HepG2 (cell line): ENCODE results near the gene ARMC5. TPM values are rescaled to one million over a fixed set of nuclear protein-coding genes. Genes with fewer than 3 reads are reported as not detected.

ENCODE experiments used
- AKAP8 ChIP-seq: sonication (generic); formaldehyde crosslinking; IDR thresholded peaks from 2 replicates; pipeline ENCODE4 v1.5.1; 2020; ENCODE audit warnings: mild to moderate bottlenecking, missing genetic modification reagents
- EHMT2 ChIP-seq: fragments of 200-600 bp; sonication (generic); IDR thresholded peaks from 2 replicates; pipeline ENCODE4 v1.7.0; 2017; ENCODE audit warnings: antibody characterized with exemption, low read depth, low read length, borderline replicate concordance
- FOXK1 ChIP-seq: sonication (generic); formaldehyde crosslinking; IDR thresholded peaks from 2 replicates; pipeline ENCODE4 v1.4.0; 2020; ENCODE audit warnings: low read depth, missing genetic modification reagents, borderline replicate concordance
- HNRNPLL ChIP-seq: fragments of 200-400 bp; formaldehyde crosslinking; IDR thresholded peaks from 2 replicates; pipeline ENCODE4 v1.6.1; 2017; ENCODE audit warnings: mild to moderate bottlenecking, low read depth, low read length; ENCODE audit not compliant: poor library complexity, severe bottlenecking
- MIXL1 ChIP-seq: IDR thresholded peaks from 2 replicates; pipeline ENCODE4 v1.6.1; 2016
- SAFB2 ChIP-seq: sonication (generic); formaldehyde crosslinking; IDR thresholded peaks from 2 replicates; pipeline ENCODE4 v1.5.1; 2020; ENCODE audit warnings: missing genetic modification reagents, low read depth, mild to moderate bottlenecking, borderline replicate concordance
- SOX13 ChIP-seq, 3 experiments: fragments of 450-650 bp in 1 of 3; sonication (generic) in 1 of 3; formaldehyde crosslinking in 1 of 3; IDR thresholded peaks in 2 of 3; conservative IDR thresholded peaks in 1 of 3; 2 replicates each; pipeline versions ENCODE4 v1.5.0 to v1.6.1; 2016 to 2020; ENCODE audit warnings: antibody characterized with exemption in 1 of 3, mild to moderate bottlenecking in 1 of 3, missing compliant biosample characterization in 1 of 3, missing genetic modification reagents in 1 of 3, moderate library complexity in 1 of 3
- TOE1 ChIP-seq: sonication (generic); formaldehyde crosslinking; IDR thresholded peaks from 2 replicates; pipeline ENCODE4 v1.4.0; 2020; ENCODE audit warnings: mild to moderate bottlenecking, missing genetic modification reagents
- YY1 ChIP-seq: IDR thresholded peaks from 2 replicates; pipeline ENCODE4 v1.6.1; 2011; ENCODE audit warnings: low read length, low read depth, moderate library complexity, mild to moderate bottlenecking; ENCODE audit not compliant: insufficient read depth, insufficient replicate concordance
- ZFAT ChIP-seq: sonication (generic); formaldehyde crosslinking; conservative IDR thresholded peaks from 2 replicates; pipeline ENCODE4 v1.8.1; 2023; ENCODE audit warnings: missing genetic modification reagents, inconsistent platforms
- ZKSCAN5 ChIP-seq: sonication (generic); formaldehyde crosslinking; IDR thresholded peaks from 2 replicates; pipeline ENCODE4 v1.5.1; 2020; ENCODE audit warnings: mild to moderate bottlenecking, missing genetic modification reagents
- ZNF30 ChIP-seq: sonication (generic); formaldehyde crosslinking; IDR thresholded peaks from 2 replicates; pipeline ENCODE4 v1.5.0; 2020; ENCODE audit warnings: mild to moderate bottlenecking, missing genetic modification reagents
- ZNF510 ChIP-seq: sonication (generic); formaldehyde crosslinking; IDR thresholded peaks from 2 replicates; pipeline ENCODE4 v1.4.0; 2020; ENCODE audit warnings: low read depth, mild to moderate bottlenecking, missing genetic modification reagents
- ZNF552 ChIP-seq: sonication (generic); formaldehyde crosslinking; IDR thresholded peaks from 2 replicates; pipeline ENCODE4 v1.9.0; 2022; ENCODE audit warnings: missing genetic modification reagents, mild to moderate bottlenecking, borderline replicate concordance
- ZNF570 ChIP-seq: sonication (generic); formaldehyde crosslinking; IDR thresholded peaks from 2 replicates; pipeline ENCODE4 v1.4.0; 2020; ENCODE audit warnings: mild to moderate bottlenecking, missing genetic modification reagents, borderline replicate concordance
- ZNF652 ChIP-seq: IDR thresholded peaks from 2 replicates; pipeline ENCODE4 v1.6.1; 2016; ENCODE audit warnings: low read depth, borderline replicate concordance
- ZNF746 ChIP-seq: sonication (generic); formaldehyde crosslinking; IDR thresholded peaks from 2 replicates; pipeline ENCODE4 v1.8.0; 2022; ENCODE audit warnings: mild to moderate bottlenecking, missing genetic modification reagents
- polyA plus RNA-seq, 8 experiments: library from polyadenylated mRNA; depleted of rRNA in 3 of 8; stranded (reverse) in 7 of 8; unstranded in 1 of 8; fragments of >200 nt; fragmentation: Illumina TruSeq in 4 of 8; extraction: Trizol in 4 of 8; gene quantifications; 2 replicates each; pipeline versions ENCODE4 v1.2.1 to v1.2.3, GENCODE V29; 2011 to 2016; ENCODE audit warnings: low read depth in 4 of 8, missing spikeins in 1 of 8, mixed read lengths in 1 of 8; ENCODE audit not compliant: insufficient read depth in 1 of 8
- total RNA-seq, 5 experiments: library from RNA; depleted of rRNA; stranded (reverse); fragments of >200 nt; fragmentation: Illumina TruSeq; extraction: Trizol; gene quantifications; 2 replicates each; pipeline ENCODE4 v1.2.3, GENCODE V29; 2016; ENCODE audit warnings: low read depth in 1 of 5
- TF ChIP-seq, protein P1 (sequence below): sonication (generic); formaldehyde crosslinking; IDR thresholded peaks from 2 replicates; pipeline ENCODE4 v1.5.0; 2020; ENCODE audit warnings: mild to moderate bottlenecking, missing genetic modification reagents
- TF ChIP-seq, protein P2 (sequence below): sonication (generic); formaldehyde crosslinking; IDR thresholded peaks from 2 replicates; pipeline ENCODE4 v1.8.0; 2022; ENCODE audit warnings: mild to moderate bottlenecking, missing genetic modification reagents
- TF ChIP-seq, protein P3 (sequence below): sonication (generic); formaldehyde crosslinking; IDR thresholded peaks from 2 replicates; pipeline ENCODE4 v1.8.0; 2022; ENCODE audit warnings: mild to moderate bottlenecking, missing genetic modification reagents; ENCODE audit not compliant: insufficient replicate concordance
- TF ChIP-seq, protein P4 (sequence below): IDR thresholded peaks from 2 replicates; pipeline ENCODE4 v1.6.1; 2016; ENCODE audit warnings: missing genetic modification reagents, missing compliant biosample characterization
- TF ChIP-seq, protein P5 (sequence below): sonication (generic); formaldehyde crosslinking; IDR thresholded peaks from 2 replicates; pipeline ENCODE4 v1.4.0; 2020; ENCODE audit warnings: mild to moderate bottlenecking, missing genetic modification reagents

ARMC5 gene
- total and polyA plus RNA-seq, 2 of the 13 experiments (the other 11 are each of a cell fraction or from before 2014, with no cell fraction given): 10.8 to 22.3 TPM

DNA sequence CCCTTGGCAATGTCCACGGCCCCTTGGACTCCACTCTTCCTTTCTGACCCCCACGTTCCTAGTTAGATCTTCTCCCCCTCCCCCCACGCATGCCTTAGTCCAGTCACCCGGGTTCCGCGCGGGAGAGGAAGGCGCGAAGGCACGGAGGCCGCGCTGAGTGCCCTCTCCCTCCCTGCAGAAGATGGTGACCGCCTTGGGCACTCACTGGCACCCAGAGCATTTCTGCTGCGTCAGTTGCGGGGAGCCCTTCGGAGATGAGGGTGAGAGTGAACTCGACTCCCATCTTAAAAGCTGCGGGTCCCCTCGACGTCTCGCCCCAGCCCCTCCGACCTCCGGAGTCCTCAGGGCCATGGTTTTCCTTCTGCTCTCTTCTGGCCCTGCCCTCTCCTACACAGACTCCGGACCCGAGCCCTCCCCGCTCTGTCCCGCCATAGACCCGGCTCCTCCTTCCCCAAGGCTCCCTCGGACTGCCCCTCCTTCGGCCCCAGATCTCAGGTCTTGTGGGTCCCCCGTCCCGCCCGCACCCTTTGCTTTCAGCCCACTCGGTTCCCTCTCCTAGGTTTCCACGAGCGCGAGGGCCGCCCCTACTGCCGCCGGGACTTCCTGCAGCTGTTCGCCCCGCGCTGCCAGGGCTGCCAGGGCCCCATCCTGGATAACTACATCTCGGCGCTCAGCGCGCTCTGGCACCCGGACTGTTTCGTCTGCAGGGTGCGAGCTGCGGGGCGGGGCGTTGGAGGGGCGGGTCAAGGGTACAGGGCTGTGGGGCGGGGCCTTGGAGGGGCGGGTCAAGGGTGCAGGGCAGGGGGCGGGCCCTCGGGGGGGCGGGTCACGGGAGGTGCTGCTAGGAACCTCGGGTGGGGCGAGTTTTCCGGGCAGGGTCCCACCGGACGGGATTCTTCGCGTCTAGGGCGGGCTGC lies 17.3 kb downstream of the ARMC5 start (continued):
- TF ChIP-seq, protein P1, sequence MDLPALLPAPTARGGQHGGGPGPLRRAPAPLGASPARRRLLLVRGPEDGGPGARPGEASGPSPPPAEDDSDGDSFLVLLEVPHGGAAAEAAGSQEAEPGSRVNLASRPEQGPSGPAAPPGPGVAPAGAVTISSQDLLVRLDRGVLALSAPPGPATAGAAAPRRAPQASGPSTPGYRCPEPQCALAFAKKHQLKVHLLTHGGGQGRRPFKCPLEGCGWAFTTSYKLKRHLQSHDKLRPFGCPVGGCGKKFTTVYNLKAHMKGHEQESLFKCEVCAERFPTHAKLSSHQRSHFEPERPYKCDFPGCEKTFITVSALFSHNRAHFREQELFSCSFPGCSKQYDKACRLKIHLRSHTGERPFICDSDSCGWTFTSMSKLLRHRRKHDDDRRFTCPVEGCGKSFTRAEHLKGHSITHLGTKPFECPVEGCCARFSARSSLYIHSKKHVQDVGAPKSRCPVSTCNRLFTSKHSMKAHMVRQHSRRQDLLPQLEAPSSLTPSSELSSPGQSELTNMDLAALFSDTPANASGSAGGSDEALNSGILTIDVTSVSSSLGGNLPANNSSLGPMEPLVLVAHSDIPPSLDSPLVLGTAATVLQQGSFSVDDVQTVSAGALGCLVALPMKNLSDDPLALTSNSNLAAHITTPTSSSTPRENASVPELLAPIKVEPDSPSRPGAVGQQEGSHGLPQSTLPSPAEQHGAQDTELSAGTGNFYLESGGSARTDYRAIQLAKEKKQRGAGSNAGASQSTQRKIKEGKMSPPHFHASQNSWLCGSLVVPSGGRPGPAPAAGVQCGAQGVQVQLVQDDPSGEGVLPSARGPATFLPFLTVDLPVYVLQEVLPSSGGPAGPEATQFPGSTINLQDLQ: no peak
- TF ChIP-seq ZNF570 (no peak), EHMT2 (no peak), HNRNPLL (peak; percentile 29), ZNF30 (CRISPR knock-in tag) (no peak), SOX13 (IDR thresholded peaks at IDR 0.05) (no peak), SOX13 (CRISPR knock-in tag; conservative IDR thresholded peaks at IDR 0.05 in 1 of 2, IDR thresholded peaks at IDR 0.05 in 1 of 2) (no peak), ZNF652 (CRISPR knock-in tag) (no peak), YY1 (peak; percentile 39), ZNF746 (CRISPR knock-in tag) (0 out of 2 replicates have a peak, but pooled peaks have one; percentile 9), AKAP8 (CRISPR knock-in tag) (no peak), SAFB2 (CRISPR knock-in tag) (no peak), FOXK1 (CRISPR knock-in tag) (no peak; the same call in 1 of the 2 replicates), MIXL1 (CRISPR knock-in tag) (no peak), ZNF510 (CRISPR knock-in tag) (no peak), ZFAT (CRISPR knock-in tag) (no peak), ZNF552 (CRISPR knock-in tag) (no peak), TOE1 (CRISPR knock-in tag) (no peak), ZKSCAN5 (CRISPR knock-in tag) (no peak)
- TF ChIP-seq, protein P2, sequence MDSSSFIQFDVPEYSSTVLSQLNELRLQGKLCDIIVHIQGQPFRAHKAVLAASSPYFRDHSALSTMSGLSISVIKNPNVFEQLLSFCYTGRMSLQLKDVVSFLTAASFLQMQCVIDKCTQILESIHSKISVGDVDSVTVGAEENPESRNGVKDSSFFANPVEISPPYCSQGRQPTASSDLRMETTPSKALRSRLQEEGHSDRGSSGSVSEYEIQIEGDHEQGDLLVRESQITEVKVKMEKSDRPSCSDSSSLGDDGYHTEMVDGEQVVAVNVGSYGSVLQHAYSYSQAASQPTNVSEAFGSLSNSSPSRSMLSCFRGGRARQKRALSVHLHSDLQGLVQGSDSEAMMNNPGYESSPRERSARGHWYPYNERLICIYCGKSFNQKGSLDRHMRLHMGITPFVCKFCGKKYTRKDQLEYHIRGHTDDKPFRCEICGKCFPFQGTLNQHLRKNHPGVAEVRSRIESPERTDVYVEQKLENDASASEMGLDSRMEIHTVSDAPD (CRISPR knock-in tag): no peak
- TF ChIP-seq, protein P3, sequence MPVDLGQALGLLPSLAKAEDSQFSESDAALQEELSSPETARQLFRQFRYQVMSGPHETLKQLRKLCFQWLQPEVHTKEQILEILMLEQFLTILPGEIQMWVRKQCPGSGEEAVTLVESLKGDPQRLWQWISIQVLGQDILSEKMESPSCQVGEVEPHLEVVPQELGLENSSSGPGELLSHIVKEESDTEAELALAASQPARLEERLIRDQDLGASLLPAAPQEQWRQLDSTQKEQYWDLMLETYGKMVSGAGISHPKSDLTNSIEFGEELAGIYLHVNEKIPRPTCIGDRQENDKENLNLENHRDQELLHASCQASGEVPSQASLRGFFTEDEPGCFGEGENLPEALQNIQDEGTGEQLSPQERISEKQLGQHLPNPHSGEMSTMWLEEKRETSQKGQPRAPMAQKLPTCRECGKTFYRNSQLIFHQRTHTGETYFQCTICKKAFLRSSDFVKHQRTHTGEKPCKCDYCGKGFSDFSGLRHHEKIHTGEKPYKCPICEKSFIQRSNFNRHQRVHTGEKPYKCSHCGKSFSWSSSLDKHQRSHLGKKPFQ: peak; percentile 36
- TF ChIP-seq, protein P4, sequence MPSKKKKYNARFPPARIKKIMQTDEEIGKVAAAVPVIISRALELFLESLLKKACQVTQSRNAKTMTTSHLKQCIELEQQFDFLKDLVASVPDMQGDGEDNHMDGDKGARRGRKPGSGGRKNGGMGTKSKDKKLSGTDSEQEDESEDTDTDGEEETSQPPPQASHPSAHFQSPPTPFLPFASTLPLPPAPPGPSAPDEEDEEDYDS (CRISPR knock-in tag): peak; percentile 49
- TF ChIP-seq, protein P5, sequence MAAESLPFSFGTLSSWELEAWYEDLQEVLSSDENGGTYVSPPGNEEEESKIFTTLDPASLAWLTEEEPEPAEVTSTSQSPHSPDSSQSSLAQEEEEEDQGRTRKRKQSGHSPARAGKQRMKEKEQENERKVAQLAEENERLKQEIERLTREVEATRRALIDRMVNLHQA (CRISPR knock-in tag): no peak
